Thoracic aorta (tissue), 2 donors: ENCODE data around the gene CACNG6. TPM values are rescaled to one million over a fixed set of nuclear protein-coding genes. Genes with fewer than 3 reads are reported as not detected.

Source experiments
- ATAC-seq: fragments of 150-250 bp; one replicate; pipeline ENCODE4 v1.8.0; 2017; ENCODE audit warnings: low read depth; ENCODE audit not compliant: insufficient number of reproducible peaks, low FRiP score
- DNase-seq: peaks from one replicate; pipeline ENCODE4 v3.0.0-alpha.2; 2020; ENCODE audit warnings: low spot score
- H3K27ac ChIP-seq, 2 donors: fragments of 200-600 bp; sonication (generic); 1 replicate in 1 of 2; 2 replicates in 1 of 2; pipeline ENCODE4 v1.5.1; 2016; ENCODE audit warnings: mild to moderate bottlenecking in 2 of 2, moderate library complexity in 2 of 2
- H3K27me3 ChIP-seq: fragments of 200-600 bp; sonication (generic); replicated peaks from 2 replicates; pipeline ENCODE4 v1.6.0; 2016; ENCODE audit warnings: mild to moderate bottlenecking; ENCODE audit not compliant: insufficient read depth
- H3K36me3 ChIP-seq: fragments of 200-600 bp; sonication (generic); one replicate; pipeline ENCODE4 v1.5.1; 2016
- H3K4me1 ChIP-seq, 2 donors: fragments of 200-600 bp; sonication (generic); 1 replicate in 1 of 2; 2 replicates in 1 of 2; pipeline versions ENCODE4 v1.5.1 to v1.6.0; 2016; ENCODE audit warnings: low read depth in 2 of 2, mild to moderate bottlenecking in 1 of 2; ENCODE audit not compliant: control insufficient read depth in 1 of 2
- H3K4me3 ChIP-seq: fragments of 200-600 bp; sonication (generic); 2 replicates; pipeline ENCODE4 v1.5.1; 2016; ENCODE audit warnings: mild to moderate bottlenecking
- H3K9me3 ChIP-seq: fragments of 200-600 bp; sonication (generic); 2 replicates; pipeline ENCODE4 v1.5.1; 2016
- CTCF ChIP-seq: fragments of 200-600 bp; sonication (generic); IDR thresholded peaks from one replicate; pipeline ENCODE4 v1.5.1; 2019; ENCODE audit warnings: antibody characterized with exemption
- total RNA-seq, 2 donors: library from RNA; depleted of rRNA; stranded (reverse); fragments of >200 nt; gene quantifications; one replicate each; pipeline versions ENCODE4 v1.1.0 to v1.2.3, GENCODE V29; 2016

The CACNG6 gene
- total RNA-seq, 2 donors from 2014 or later: not detected

- Histone ChIP-seq H3K27ac (no peak overlapping the region), H3K36me3 (no peaks in the 10 kb centered on the region), H3K4me3 (no peak overlapping the region), H3K9me3 (no peaks in the 10 kb centered on the region), H3K4me1 (peaks cover 0 to 3% of the 10 kb centered on the region in 2 donors), H3K27me3 (no peaks in the 10 kb centered on the region)
- TF ChIP-seq CTCF: no peak
- no peak for ATAC-seq
- no peak for DNase-seq
These were observed 2.0 kb downstream of the CACNG6 start for GRCh38 chr19:53993448-53993847.

GRCh38 chr19:53994811-53995210 lies 3.4 kb downstream of the CACNG6 start:
- ATAC-seq (no peak), DNase-seq (no peak)
- H3K4me3 ChIP-seq: no peak overlapping the region
- H3K9me3 ChIP-seq: no peaks in the 10 kb centered on the region
- peaks cover 0 to 3% of the 10 kb centered on the region in 2 donors for H3K4me1 ChIP-seq
- TF ChIP-seq CTCF: no peak
- H3K36me3 ChIP-seq: no peaks in the 10 kb centered on the region
- H3K27me3 ChIP-seq: no peaks in the 10 kb centered on the region
- H3K27ac ChIP-seq: no peak overlapping the region

GRCh38 chr19:53998223-53998622 lies 6.8 kb downstream of the CACNG6 start:
- TF ChIP-seq CTCF: no peak

GRCh38 chr19:53999694-54000093 lies 8.3 kb downstream of the CACNG6 start:
- Histone ChIP-seq H3K9me3 (no peaks in the 10 kb centered on the region), H3K4me1 (no peaks in the 10 kb centered on the region), H3K36me3 (no peaks in the 10 kb centered on the region), H3K4me3 (no peak overlapping the region), H3K27me3 (no peaks in the 10 kb centered on the region), H3K27ac (no peak overlapping the region)
- no peak for TF ChIP-seq CTCF
- ATAC-seq (no peak), DNase-seq (no peak)

More at GRCh38 chr19:53998223-53998622, 6.8 kb downstream of the CACNG6 start:
- no peaks in the 10 kb centered on the region for H3K36me3 ChIP-seq
- no peak overlapping the region for H3K27ac ChIP-seq
- H3K9me3 ChIP-seq: no peaks in the 10 kb centered on the region
- H3K27me3 ChIP-seq: no peaks in the 10 kb centered on the region
- H3K4me1 ChIP-seq: no peaks in the 10 kb centered on the region
- DNase-seq: no peak
- H3K4me3 ChIP-seq: no peak overlapping the region
- ATAC-seq: no peak

GRCh38 chr19:54001496-54001895 lies 10.1 kb downstream of the CACNG6 start:
- no peaks in the 10 kb centered on the region for H3K4me1 ChIP-seq
- no peaks in the 10 kb centered on the region for H3K9me3 ChIP-seq
- DNase-seq: no peak
- TF ChIP-seq CTCF: no peak
- no peak overlapping the region for H3K4me3 ChIP-seq
- H3K36me3 ChIP-seq: no peaks in the 10 kb centered on the region
- H3K27ac ChIP-seq: no peak overlapping the region
- H3K27me3 ChIP-seq: no peaks in the 10 kb centered on the region
- ATAC-seq: no peak
